SIG-M5 treated with dmso at 0.1 percent for 504 hours (cell line): ENCODE measurements around the gene MRTFA.

Experiments
- DNase-seq: peaks from one replicate; lab custom pipeline; 2025; ENCODE audit not compliant: unreplicated experiment; lab: John Stamatoyannopoulos, UW

MRTFA gene

GRCh38 chr22:40473703-40474102 is 162.8 kb downstream of the MRTFA start:
- no peak for DNase-seq

- DNase-seq: no peak
These were observed 163.9 kb downstream of the MRTFA start for GRCh38 chr22:40472579-40472978.

- no peak for DNase-seq
These were observed 164.5 kb downstream of the MRTFA start for GRCh38 chr22:40472051-40472450.

GRCh38 chr22:40469181-40469580 is 167.3 kb downstream of the MRTFA start:
- no peak for DNase-seq

- no peak for DNase-seq
These were observed 167.9 kb downstream of the MRTFA start for GRCh38 chr22:40468616-40469015.

GRCh38 chr22:40466976-40467375 is 169.5 kb downstream of the MRTFA start:
- DNase-seq: no peak

- DNase-seq: peak; percentile 61
These were observed 172.8 kb downstream of the MRTFA start for GRCh38 chr22:40463683-40464082.

- DNase-seq: peak; percentile 80
These were observed 173.4 kb downstream of the MRTFA start for GRCh38 chr22:40463017-40463631.

GRCh38 chr22:40462195-40462984 is 174.1 kb downstream of the MRTFA start:
- DNase-seq: peak; percentile 22

GRCh38 chr22:40453671-40454070 is 182.8 kb downstream of the MRTFA start:
- no peak for DNase-seq

- no peak for DNase-seq
These were observed 183.6 kb downstream of the MRTFA start for GRCh38 chr22:40452730-40453487.

- no peak for DNase-seq
These were observed 185.3 kb downstream of the MRTFA start for GRCh38 chr22:40451210-40451609.

- no peak for DNase-seq
These were observed 185.9 kb downstream of the MRTFA start for GRCh38 chr22:40450616-40451015.

GRCh38 chr22:40449676-40450035 is 186.9 kb downstream of the MRTFA start:
- DNase-seq: no peak

- no peak for DNase-seq
These were observed 190.3 kb downstream of the MRTFA start for GRCh38 chr22:40446203-40446602.

- DNase-seq: no peak
These were observed 192.2 kb downstream of the MRTFA start for GRCh38 chr22:40444178-40444831.

GRCh38 chr22:40443732-40444131 is 192.8 kb downstream of the MRTFA start:
- DNase-seq: no peak

- DNase-seq: no peak
These were observed 194.6 kb downstream of the MRTFA start for GRCh38 chr22:40441761-40442390.

- peak; percentile 98 for DNase-seq
These were observed 199.8 kb downstream of the MRTFA start for GRCh38 chr22:40436505-40437431.

GRCh38 chr22:40434745-40435144 is 201.8 kb downstream of the MRTFA start:
- peak; percentile 27 for DNase-seq
